Right renal pelvis (tissue), 4 donors: ENCODE measurements around the gene SYNPO. TPM values are rescaled to one million over a fixed set of nuclear protein-coding genes. Genes with fewer than 3 reads are reported as not detected.

Experiments used
- DNase-seq, 4 donors: peaks; one replicate each; pipeline ENCODE4 v3.0.0-alpha.2; 2013; ENCODE audit warnings: low read depth in 4 of 4, low spot score in 3 of 4, missing footprints in 1 of 4
- polyA plus RNA-seq, 4 donors: library from polyadenylated mRNA; unstranded; fragments of 120-200 nt; gene quantifications; one replicate each; pipeline ENCODE4 v1.2.1, GENCODE V29; 2013; ENCODE audit not compliant: insufficient read length in 4 of 4

The SYNPO gene
- polyA plus RNA-seq, 4 donors, result 97.9 to 127 (median 110) TPM

DNA sequence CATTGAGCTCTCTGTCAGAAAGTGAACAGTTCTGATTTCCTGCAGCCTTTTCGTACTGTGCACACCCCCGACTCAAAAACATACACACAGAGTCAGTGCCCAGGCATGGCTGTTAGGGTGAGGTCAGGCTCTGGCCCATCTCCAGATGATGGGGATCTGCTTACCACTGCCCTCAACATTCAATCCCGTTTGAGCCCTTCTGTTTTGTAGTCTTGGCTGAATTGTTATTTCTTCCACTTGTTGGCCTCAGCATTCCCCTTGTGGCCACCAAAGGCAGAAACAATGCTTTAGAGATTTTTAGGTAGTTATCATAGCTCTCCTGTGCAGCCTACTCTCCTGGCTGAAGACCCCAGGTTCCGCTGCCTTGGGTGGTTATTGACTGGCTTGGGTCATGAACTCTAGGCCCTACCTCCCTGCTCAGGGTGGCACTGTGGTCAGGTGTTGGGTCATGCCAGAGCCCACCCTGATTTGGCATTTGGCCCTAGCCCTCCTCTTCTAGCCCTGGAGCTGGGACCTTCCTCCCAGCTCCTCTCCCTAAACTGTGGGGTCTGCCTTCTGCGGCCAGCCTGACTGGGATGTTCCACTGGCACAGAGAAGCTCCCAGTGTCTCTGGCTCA is 12.8 kb downstream of the SYNPO start:
- no peak for DNase-seq

GRCh38 chr5:150653762-150654556 is 13.5 kb downstream of the SYNPO start:
- no peak for DNase-seq

GRCh38 chr5:150655221-150655620 is 14.8 kb downstream of the SYNPO start:
- no peak for DNase-seq

- DNase-seq, result peak in 1 of 4 donors; percentile 76
Measured at GRCh38 chr5:150656191-150657132, 16.0 kb downstream of the SYNPO start.

- DNase-seq, result no peak
Measured at GRCh38 chr5:150658121-150658520, 17.7 kb downstream of the SYNPO start.

DNA sequence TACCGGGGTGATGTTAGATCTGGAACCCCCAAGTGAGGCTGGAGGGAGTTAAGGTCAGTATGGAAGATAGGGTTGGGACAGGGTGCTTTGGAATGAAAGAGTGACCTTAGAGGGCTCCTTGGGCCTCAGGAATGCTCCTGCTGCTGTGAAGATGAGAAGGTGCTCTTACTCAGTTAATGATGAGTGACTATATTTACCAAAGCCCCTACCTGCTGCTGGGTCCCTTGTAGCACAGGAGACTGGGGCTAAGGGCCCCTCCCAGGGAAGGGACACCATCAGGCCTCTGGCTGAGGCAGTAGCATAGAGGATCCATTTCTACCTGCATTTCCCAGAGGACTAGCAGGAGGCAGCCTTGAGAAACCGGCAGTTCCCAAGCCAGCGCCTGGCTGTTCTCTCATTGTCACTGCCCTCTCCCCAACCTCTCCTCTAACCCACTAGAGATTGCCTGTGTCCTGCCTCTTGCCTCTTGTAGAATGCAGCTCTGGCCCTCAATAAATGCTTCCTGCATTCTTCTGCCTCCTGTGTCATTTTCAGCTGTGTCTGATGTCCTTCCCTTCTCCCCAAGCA is 18.3 kb downstream of the SYNPO start:
- no peak for DNase-seq

- no peak for DNase-seq
Measured at GRCh38 chr5:150659360-150660107, 19.1 kb downstream of the SYNPO start.

GRCh38 chr5:150660108-150660831 is 19.8 kb downstream of the SYNPO start:
- no peak for DNase-seq

DNA sequence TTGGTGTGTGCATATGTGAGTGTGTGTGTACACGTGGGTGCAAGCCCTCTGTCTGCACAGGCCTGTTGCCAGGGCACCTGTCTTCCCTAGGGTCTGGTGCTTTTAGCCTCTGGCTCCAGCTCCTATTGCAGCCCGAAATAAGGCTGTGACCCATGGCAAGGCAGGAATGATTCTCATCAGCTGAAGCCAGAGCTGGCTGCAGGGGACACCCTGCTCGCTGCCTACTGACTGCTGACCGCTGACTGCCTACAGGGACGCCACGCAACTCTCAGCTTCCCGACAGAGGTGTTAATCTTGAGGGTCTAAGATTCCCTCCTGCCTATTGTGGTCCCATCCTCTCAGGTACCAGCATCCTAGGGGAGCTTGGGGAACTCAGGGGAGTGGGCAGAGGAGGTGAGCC is 20.6 kb downstream of the SYNPO start, which contains the start of gene MYOZ3:
Gene MYOZ3, plus strand, starts transcription at position 166 of the 400 bp plus-strand sequence. CDS start 1,691 bp downstream, outside the sequence.
- DNase-seq, result no peak

- no peak for DNase-seq
Measured at GRCh38 chr5:150661821-150662596, 21.5 kb downstream of the SYNPO start.

DNA sequence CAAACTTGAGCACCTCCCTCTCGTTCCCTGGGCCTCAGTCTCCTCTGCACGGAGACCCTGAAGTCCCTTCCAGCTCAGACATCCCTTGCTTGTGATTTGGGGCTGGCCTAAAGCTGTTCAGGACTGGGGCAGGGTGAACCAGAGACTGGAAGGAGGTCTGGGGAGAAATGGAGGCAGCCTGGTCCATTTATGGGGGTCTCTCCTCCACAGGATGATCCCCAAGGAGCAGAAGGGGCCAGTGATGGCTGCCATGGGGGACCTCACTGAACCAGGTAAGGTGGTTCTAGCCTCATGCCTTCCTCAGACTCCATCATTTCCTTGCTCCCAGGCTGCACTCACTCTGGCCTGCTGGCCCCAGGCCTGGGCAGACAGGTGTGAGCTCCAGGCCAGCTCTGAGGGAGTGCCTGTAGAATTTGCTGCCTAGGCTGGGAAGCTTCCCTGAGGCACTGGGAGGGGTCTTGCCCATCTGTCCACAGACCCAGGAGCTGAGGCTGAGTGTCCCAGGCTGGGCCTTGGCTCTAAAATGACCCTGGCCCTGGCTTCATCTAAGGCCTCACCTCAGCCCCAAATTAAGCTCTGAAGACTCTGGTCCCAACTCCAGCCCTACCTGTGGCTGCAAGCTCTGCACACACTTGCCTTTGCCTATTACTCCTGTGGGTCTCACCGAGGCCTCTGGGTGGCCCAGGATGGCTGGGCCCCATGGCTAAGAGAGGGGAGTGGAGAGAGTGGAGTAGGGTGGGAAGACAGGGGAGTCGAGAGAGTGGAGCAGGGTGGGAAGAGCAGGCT is 22.5 kb downstream of the SYNPO start:
- no peak for DNase-seq

GRCh38 chr5:150663936-150664335 is 23.5 kb downstream of the SYNPO start:
- DNase-seq, result no peak

DNA sequence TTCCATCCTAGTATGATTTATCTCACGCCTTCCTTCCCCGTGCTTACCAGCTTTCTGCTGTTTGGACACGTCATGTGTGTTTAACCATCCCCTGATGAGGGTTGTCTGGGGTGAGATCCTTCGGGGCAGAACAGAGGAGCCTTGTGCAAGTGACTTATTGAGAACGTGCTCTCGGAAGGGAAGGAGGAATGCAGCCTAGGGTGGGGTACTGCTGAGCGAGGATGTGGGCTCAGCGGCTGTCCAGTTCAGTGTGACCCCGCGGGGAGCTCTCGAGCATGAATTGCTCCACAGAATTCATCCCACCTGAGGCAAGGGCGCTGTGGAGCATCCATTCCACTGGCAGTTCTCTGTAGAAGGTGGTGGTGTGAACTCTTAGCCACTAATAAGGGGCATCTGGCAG is 24.6 kb downstream of the SYNPO start:
- no peak for DNase-seq

DNA sequence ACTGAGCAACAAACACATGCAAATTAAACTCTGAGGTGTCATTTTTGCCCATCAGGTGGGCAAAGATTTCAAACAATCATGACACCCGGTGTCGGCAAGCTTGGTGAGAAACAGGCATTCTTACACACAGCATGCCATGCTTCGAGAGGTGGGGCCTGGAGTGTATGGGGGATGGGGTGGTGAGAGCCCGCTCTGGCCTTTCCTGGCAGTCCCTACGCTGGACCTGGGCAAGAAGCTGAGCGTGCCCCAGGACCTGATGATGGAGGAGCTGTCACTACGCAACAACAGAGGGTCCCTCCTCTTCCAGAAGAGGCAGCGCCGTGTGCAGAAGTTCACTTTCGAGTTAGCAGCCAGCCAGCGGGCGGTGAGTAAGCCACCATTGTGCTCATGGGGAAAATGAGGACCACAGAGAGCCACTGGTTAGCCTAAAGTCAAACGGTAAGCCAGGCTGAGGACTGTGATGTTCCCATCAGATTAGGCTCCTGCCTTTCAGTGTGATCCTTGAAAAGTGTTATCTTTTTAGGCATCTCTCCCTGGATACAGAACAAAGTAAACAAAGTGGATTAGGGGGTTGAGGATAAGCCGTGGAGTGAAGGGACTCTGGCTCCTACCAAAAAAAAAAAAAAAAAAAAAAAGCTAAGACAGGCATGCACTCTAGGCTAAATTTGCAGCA is 30.0 kb downstream of the SYNPO start:
- no peak for DNase-seq

DNA sequence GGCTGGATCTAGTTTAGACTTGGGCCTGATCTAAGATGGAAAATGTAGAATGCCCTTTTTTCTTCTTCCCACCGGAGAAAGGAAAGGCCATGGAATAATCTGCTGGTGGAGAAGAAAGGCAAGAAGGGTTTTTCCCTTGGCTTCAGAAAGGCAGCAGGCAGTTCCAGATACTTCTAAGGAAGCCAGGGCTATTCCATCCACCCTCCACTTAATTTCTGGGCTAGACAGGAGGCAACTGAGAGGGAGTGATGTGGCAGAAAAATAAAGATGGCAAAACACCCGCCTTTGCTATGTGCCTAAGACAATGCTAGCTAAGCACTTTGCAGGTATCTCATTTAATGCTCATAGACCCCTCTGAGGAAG is 30.5 kb downstream of the SYNPO start:
- DNase-seq, result no peak

DNA sequence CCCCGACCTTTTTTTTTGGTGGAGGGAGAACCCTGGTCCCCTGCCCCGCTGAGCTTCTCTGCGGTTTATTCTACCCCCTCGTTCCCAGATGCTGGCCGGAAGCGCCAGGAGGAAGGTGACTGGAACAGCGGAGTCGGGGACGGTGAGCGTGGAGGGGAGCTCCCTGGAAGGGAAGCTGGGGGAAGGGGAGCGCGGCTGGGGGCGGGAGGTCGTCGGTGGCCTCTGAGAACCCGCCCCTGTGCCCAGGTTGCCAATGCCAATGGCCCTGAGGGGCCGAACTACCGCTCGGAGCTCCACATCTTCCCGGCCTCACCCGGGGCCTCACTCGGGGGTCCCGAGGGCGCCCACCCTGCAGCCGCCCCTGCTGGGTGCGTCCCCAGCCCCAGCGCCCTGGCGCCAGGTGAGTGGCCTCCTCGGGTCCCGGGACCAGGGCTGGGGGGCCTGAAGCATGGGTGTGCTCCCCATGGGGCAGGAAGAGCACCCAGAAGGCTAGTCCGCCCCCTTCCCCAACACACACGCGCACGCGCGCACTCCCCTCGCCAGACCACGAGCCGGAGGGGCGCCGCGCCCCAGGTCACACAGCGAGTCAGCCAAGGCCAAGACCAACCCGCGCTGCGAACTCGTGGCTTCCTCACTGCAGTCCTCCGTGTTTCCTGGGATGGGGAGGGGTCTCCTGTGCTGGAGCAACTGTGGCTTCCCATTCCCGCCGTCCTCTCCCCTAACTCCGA is 31.2 kb downstream of the SYNPO start:
- DNase-seq, result no peak
